K562 (cell line): ENCODE measurements around the gene SOHLH1. TPM values are rescaled to one million over a fixed set of nuclear protein-coding genes. Genes with fewer than 3 reads are reported as not detected.

ENCODE experiments used
- ATAC-seq: fragments of 200-7000 bp; cut with Tn5 transposase; 3 replicates; pipeline ENCODE4 v1.9.1; 2020; ENCODE audit warnings: moderate library complexity
- BruUV-seq: library from RNA; stranded (reverse); fragments of 400-500 nt; replicated peaks from 2 replicates; lab custom pipeline; 2021; lab: Mats Ljungman, UMichigan
- CTCF ChIA-PET: fragments of 300-600 bp; formaldehyde crosslinking; extraction: SDS; loops from one replicate; lab custom pipeline; 2021; ENCODE audit warnings: low intra/inter-chr PET ratio; lab: Yijun Ruan, JAX
- POLR2A ChIA-PET: fragments of 300-600, 350-650 bp; sonication (Branson Sonifier 250); formaldehyde crosslinking; extraction: SDS; loops from one replicate; lab custom pipeline; 2021; ENCODE audit warnings: antibody characterized with exemption, inconsistent platforms; lab: Yijun Ruan, JAX
- DNase-seq, 4 experiments: peaks; one replicate each; pipeline versions ENCODE4 v3.0.0 to v3.0.0-alpha.2; 2011 to 2018; ENCODE audit warnings: low spot score in 3 of 4, mixed read lengths in 3 of 4; ENCODE audit errors: extremely low read depth in 1 of 4
- FAIRE-seq: peaks from 2 replicates; lab custom pipeline; 2011; peaks lifted over from hg19 to GRCh38; lab: Jason Lieb, UNC
- H2AFZ ChIP-seq: 2 replicates; pipeline ENCODE4 v1.6.0; 2011; ENCODE audit warnings: low read depth, low read length, control low read depth, inconsistent platforms
- H3K27ac ChIP-seq: fragments of 200-600 bp; 3 replicates; pipeline ENCODE4 v1.8.0; 2011; ENCODE audit warnings: low read depth, mild to moderate bottlenecking, control low read depth, inconsistent platforms, low read length, moderate library complexity, mixed read lengths; ENCODE audit errors: extremely low read depth
- H3K27me3 ChIP-seq, 2 experiments: fragments of 300-600 bp in 1 of 2; 2 replicates in 1 of 2; 3 replicates in 1 of 2; pipeline versions ENCODE4 v1.6.0 to v1.8.0; 2011; ENCODE audit warnings: inconsistent platforms in 2 of 2, low read length in 2 of 2, mild to moderate bottlenecking in 1 of 2, mixed read lengths in 1 of 2, moderate library complexity in 1 of 2; ENCODE audit not compliant: control insufficient read depth in 2 of 2, insufficient read depth in 2 of 2
- H3K36me3 ChIP-seq: fragments of 300-600 bp; 3 replicates; pipeline ENCODE4 v1.8.0; 2011; ENCODE audit warnings: mild to moderate bottlenecking, low read length, inconsistent platforms; ENCODE audit not compliant: control insufficient read depth, insufficient read depth
- H3K4me1 ChIP-seq, 2 experiments: fragments of 200-600 bp in 1 of 2; replicated peaks in 1 of 2; 2 replicates in 1 of 2; 3 replicates in 1 of 2; pipeline versions ENCODE4 v1.5.1 to v1.8.0; 2011; ENCODE audit warnings: inconsistent platforms in 2 of 2, low read length in 2 of 2, mild to moderate bottlenecking in 1 of 2, mixed read lengths in 1 of 2, moderate library complexity in 1 of 2; ENCODE audit not compliant: control insufficient read depth in 2 of 2, insufficient read depth in 2 of 2
- H3K4me2 ChIP-seq: 2 replicates; pipeline ENCODE4 v1.6.1; 2011; ENCODE audit warnings: low read length, control low read depth, inconsistent platforms, mixed read lengths; ENCODE audit not compliant: insufficient read depth
- H3K4me3 ChIP-seq: fragments of 200-600 bp; sonication (generic), shearing (Covaris generic); 2 replicates; pipeline ENCODE4 v1.5.1; 2016; ENCODE audit warnings: control low read depth, inconsistent platforms
- H3K79me2 ChIP-seq: fragments of 200-600 bp; 3 replicates; pipeline ENCODE4 v1.8.0; 2011; ENCODE audit warnings: low read length, inconsistent platforms; ENCODE audit not compliant: control insufficient read depth, insufficient read depth
- H3K9ac ChIP-seq, 2 experiments: 2 replicates each; pipeline versions ENCODE4 v1.6.0 to v1.6.1; 2011; ENCODE audit warnings: low read depth in 2 of 2, low read length in 2 of 2, control low read depth in 1 of 2, inconsistent platforms in 1 of 2, mild to moderate bottlenecking in 1 of 2, mixed read lengths in 1 of 2; ENCODE audit not compliant: insufficient read depth in 1 of 2
- H3K9me1 ChIP-seq: one replicate; pipeline ENCODE4 v1.6.0; 2011; ENCODE audit warnings: inconsistent platforms, mild to moderate bottlenecking, low read length, moderate library complexity; ENCODE audit not compliant: control insufficient read depth, insufficient read depth
- H3K9me3 ChIP-seq: replicated peaks from 2 replicates; pipeline ENCODE4 v1.5.1; 2011; ENCODE audit warnings: low read depth, low read length, inconsistent platforms; ENCODE audit not compliant: control insufficient read depth, insufficient read depth
- H4K20me1 ChIP-seq: replicated peaks from 2 replicates; pipeline ENCODE4 v1.6.1; 2011; ENCODE audit warnings: low read length, inconsistent platforms, mixed read lengths; ENCODE audit not compliant: control insufficient read depth, insufficient read depth
- CBX1 ChIP-seq: sonication (generic); IDR thresholded peaks from 2 replicates; pipeline ENCODE4 v1.6.1; 2016; ENCODE audit warnings: antibody characterized with exemption, low read depth, mild to moderate bottlenecking
- SAFB ChIP-seq: fragments of 200-400 bp; formaldehyde crosslinking; IDR thresholded peaks from 2 replicates; pipeline ENCODE4 v1.6.1; 2017; ENCODE audit warnings: low read depth, low read length, borderline replicate concordance
- WGBS: fragments of 100-300 bp; shearing (Covaris generic); methylation state at CpG from one replicate; pipeline ENCODE4 v1.1.6; 2016; ENCODE audit warnings: low coverage, mixed read lengths; ENCODE audit not compliant: insufficient coverage; ENCODE audit errors: missing lambda C conversion rate; 5-methylcytosine and 5-hydroxymethylcytosine counted together
- in situ Hi-C: fragments of 300-500 bp; cut with MboI; formaldehyde crosslinking; loops from 4 replicates; pipeline ENCODE4 v1.15.0; 2018; ENCODE audit warnings: inconsistent platforms, mixed read lengths
- intact Hi-C: fragments of 100-400 bp; cut with micrococcal nuclease; formaldehyde crosslinking; loops from 2 replicates; pipeline ENCODE4 v1.14.2; 2022
- polyA plus RNA-seq, 8 experiments: library from polyadenylated mRNA; depleted of rRNA in 4 of 8; stranded (reverse) in 5 of 8; unstranded in 3 of 8; fragments of >200 nt; fragmentation: Nextera tagmentation in 2 of 8; fragmentation: Illumina TruSeq in 1 of 8; extraction: Ambion mirVana in 2 of 8; extraction: Trizol in 1 of 8; gene quantifications; 2 replicates each; pipeline versions ENCODE4 v1.2.1 to v1.2.3, GENCODE V29; 2011 to 2014; ENCODE audit warnings: inconsistent platforms in 1 of 8, missing spikeins in 1 of 8
- total RNA-seq, 7 experiments: library from RNA; depleted of rRNA in 6 of 7; stranded (reverse); fragments of >200 nt in 6 of 7; fragmentation: Illumina TruSeq in 2 of 7; extraction: Trizol in 2 of 7; gene quantifications; 2 replicates each; pipeline versions ENCODE4 v1.2.1 to v1.2.3, GENCODE V29; 2011 to 2021; ENCODE audit warnings: low replicate concordance in 1 of 7
- TF ChIP-seq, protein P1 (sequence below): sonication (generic); formaldehyde crosslinking; IDR thresholded peaks from 2 replicates; pipeline ENCODE4 v1.8.0; 2023; ENCODE audit warnings: missing genetic modification reagents, mild to moderate bottlenecking, borderline replicate concordance
- TF ChIP-seq, protein P2 (sequence below): sonication (generic); formaldehyde crosslinking; IDR thresholded peaks from 2 replicates; pipeline ENCODE4 v1.8.1; 2023; ENCODE audit warnings: mild to moderate bottlenecking, missing genetic modification reagents
- TF ChIP-seq, protein P3 (sequence below): sonication (generic); formaldehyde crosslinking; IDR thresholded peaks from 2 replicates; pipeline ENCODE4 v1.8.0; 2022; ENCODE audit warnings: mild to moderate bottlenecking, missing genetic modification reagents
- TF ChIP-seq, protein P4 (sequence below), 2 experiments: fragments of 450-650 bp; IDR thresholded peaks; 2 replicates each; pipeline ENCODE4 v1.6.1; 2018; ENCODE audit warnings: mild to moderate bottlenecking in 2 of 2, low read depth in 1 of 2; ENCODE audit not compliant: partially characterized antibody in 2 of 2

Gene SOHLH1
- total and polyA plus RNA-seq, 9 of the 15 experiments (the other 6 are each of a cell fraction or from before 2014, with no cell fraction given): 0.17 to 0.41 (median 0.29) TPM; not detected in 6

DNA sequence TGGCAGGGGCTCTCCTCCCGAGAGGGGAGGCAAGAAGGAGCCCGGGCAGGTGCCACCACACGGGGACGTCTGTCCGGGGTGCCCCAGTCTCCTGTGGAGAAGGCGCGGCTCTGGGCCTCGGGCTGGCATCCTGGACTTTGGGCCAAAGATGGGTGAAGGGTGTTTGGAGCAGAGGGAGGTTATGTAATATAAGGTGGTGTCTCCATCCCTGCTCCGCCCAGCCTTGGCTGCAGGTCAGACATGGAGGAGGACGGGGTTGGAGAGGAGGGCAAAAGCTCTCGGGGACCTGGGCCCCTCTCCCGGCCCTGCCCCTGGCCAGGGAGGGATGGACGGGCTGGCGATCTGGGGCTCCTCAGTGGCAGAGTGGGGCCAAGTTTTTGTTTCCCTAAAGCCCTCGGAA, 1.2 kb upstream of the SOHLH1 start:
- Histone ChIP-seq H3K4me1 (peaks cover 0 to 57% of the 10 kb centered on the region in 2 experiments; a peak in 2 of 5 replicates), H4K20me1 (peaks cover 7% of the 10 kb centered on the region; the same call in 1 of the 2 replicates), H3K79me2 (no peaks in the 10 kb centered on the region), H3K4me2 (no peak overlapping the region), H3K4me3 (no peak overlapping the region), H3K9me1 (no peaks in the 10 kb centered on the region), H3K36me3 (no peaks in the 10 kb centered on the region), H3K27me3 (peaks cover 8 to 38% of the 10 kb centered on the region in 2 experiments; a peak in 4 of 5 replicates), H2AFZ (no peak overlapping the region), H3K9ac (no peak overlapping the region), H3K9me3 (no peaks in the 10 kb centered on the region), H3K27ac (no peak overlapping the region)
- WGBS: 4% methylated on average over 10 of the region's 15 CpGs
- DNase-seq (no peak), FAIRE-seq (no peak), ATAC-seq (no peak)
- ChIA-PET POLR2A (interaction anchor here (0.5 to 0.8 kb wide), 2 partner anchors 82 to 408 kb away, joined by 3 read pairs; no protein-coding TSS in a partner anchor), CTCF (no interaction called here)
- BruUV-seq: no TSS peak
- in situ Hi-C loops (no loop called here), intact Hi-C loops (loop anchor here (10.0 kb wide), 1 partner anchor 94 kb away; no protein-coding TSS in a partner anchor)
- TF ChIP-seq, protein P1, sequence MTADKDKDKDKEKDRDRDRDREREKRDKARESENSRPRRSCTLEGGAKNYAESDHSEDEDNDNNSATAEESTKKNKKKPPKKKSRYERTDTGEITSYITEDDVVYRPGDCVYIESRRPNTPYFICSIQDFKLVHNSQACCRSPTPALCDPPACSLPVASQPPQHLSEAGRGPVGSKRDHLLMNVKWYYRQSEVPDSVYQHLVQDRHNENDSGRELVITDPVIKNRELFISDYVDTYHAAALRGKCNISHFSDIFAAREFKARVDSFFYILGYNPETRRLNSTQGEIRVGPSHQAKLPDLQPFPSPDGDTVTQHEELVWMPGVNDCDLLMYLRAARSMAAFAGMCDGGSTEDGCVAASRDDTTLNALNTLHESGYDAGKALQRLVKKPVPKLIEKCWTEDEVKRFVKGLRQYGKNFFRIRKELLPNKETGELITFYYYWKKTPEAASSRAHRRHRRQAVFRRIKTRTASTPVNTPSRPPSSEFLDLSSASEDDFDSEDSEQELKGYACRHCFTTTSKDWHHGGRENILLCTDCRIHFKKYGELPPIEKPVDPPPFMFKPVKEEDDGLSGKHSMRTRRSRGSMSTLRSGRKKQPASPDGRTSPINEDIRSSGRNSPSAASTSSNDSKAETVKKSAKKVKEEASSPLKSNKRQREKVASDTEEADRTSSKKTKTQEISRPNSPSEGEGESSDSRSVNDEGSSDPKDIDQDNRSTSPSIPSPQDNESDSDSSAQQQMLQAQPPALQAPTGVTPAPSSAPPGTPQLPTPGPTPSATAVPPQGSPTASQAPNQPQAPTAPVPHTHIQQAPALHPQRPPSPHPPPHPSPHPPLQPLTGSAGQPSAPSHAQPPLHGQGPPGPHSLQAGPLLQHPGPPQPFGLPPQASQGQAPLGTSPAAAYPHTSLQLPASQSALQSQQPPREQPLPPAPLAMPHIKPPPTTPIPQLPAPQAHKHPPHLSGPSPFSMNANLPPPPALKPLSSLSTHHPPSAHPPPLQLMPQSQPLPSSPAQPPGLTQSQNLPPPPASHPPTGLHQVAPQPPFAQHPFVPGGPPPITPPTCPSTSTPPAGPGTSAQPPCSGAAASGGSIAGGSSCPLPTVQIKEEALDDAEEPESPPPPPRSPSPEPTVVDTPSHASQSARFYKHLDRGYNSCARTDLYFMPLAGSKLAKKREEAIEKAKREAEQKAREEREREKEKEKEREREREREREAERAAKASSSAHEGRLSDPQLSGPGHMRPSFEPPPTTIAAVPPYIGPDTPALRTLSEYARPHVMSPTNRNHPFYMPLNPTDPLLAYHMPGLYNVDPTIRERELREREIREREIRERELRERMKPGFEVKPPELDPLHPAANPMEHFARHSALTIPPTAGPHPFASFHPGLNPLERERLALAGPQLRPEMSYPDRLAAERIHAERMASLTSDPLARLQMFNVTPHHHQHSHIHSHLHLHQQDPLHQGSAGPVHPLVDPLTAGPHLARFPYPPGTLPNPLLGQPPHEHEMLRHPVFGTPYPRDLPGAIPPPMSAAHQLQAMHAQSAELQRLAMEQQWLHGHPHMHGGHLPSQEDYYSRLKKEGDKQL (CRISPR knock-in tag): no peak
- TF ChIP-seq SAFB (no peak), CBX1 (no peak)
- TF ChIP-seq, protein P2, sequence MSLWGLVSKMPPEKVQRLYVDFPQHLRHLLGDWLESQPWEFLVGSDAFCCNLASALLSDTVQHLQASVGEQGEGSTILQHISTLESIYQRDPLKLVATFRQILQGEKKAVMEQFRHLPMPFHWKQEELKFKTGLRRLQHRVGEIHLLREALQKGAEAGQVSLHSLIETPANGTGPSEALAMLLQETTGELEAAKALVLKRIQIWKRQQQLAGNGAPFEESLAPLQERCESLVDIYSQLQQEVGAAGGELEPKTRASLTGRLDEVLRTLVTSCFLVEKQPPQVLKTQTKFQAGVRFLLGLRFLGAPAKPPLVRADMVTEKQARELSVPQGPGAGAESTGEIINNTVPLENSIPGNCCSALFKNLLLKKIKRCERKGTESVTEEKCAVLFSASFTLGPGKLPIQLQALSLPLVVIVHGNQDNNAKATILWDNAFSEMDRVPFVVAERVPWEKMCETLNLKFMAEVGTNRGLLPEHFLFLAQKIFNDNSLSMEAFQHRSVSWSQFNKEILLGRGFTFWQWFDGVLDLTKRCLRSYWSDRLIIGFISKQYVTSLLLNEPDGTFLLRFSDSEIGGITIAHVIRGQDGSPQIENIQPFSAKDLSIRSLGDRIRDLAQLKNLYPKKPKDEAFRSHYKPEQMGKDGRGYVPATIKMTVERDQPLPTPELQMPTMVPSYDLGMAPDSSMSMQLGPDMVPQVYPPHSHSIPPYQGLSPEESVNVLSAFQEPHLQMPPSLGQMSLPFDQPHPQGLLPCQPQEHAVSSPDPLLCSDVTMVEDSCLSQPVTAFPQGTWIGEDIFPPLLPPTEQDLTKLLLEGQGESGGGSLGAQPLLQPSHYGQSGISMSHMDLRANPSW: no peak
- TF ChIP-seq, protein P3, sequence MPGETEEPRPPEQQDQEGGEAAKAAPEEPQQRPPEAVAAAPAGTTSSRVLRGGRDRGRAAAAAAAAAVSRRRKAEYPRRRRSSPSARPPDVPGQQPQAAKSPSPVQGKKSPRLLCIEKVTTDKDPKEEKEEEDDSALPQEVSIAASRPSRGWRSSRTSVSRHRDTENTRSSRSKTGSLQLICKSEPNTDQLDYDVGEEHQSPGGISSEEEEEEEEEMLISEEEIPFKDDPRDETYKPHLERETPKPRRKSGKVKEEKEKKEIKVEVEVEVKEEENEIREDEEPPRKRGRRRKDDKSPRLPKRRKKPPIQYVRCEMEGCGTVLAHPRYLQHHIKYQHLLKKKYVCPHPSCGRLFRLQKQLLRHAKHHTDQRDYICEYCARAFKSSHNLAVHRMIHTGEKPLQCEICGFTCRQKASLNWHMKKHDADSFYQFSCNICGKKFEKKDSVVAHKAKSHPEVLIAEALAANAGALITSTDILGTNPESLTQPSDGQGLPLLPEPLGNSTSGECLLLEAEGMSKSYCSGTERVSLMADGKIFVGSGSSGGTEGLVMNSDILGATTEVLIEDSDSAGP: no peak
- TF ChIP-seq, protein P4, sequence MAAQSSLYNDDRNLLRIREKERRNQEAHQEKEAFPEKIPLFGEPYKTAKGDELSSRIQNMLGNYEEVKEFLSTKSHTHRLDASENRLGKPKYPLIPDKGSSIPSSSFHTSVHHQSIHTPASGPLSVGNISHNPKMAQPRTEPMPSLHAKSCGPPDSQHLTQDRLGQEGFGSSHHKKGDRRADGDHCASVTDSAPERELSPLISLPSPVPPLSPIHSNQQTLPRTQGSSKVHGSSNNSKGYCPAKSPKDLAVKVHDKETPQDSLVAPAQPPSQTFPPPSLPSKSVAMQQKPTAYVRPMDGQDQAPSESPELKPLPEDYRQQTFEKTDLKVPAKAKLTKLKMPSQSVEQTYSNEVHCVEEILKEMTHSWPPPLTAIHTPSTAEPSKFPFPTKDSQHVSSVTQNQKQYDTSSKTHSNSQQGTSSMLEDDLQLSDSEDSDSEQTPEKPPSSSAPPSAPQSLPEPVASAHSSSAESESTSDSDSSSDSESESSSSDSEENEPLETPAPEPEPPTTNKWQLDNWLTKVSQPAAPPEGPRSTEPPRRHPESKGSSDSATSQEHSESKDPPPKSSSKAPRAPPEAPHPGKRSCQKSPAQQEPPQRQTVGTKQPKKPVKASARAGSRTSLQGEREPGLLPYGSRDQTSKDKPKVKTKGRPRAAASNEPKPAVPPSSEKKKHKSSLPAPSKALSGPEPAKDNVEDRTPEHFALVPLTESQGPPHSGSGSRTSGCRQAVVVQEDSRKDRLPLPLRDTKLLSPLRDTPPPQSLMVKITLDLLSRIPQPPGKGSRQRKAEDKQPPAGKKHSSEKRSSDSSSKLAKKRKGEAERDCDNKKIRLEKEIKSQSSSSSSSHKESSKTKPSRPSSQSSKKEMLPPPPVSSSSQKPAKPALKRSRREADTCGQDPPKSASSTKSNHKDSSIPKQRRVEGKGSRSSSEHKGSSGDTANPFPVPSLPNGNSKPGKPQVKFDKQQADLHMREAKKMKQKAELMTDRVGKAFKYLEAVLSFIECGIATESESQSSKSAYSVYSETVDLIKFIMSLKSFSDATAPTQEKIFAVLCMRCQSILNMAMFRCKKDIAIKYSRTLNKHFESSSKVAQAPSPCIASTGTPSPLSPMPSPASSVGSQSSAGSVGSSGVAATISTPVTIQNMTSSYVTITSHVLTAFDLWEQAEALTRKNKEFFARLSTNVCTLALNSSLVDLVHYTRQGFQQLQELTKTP (IDR thresholded peaks at IDR 0.05; ENCODE audit: low read depth in 1 of 2, partially characterized antibody in 2 of 2): no peak
